ENCODE results near the gene CEP76.

GRCh38 chr18:12745095-12745795, 42.7 kb upstream of the CEP76 start:
- TF ChIP-seq EZH2 (IDR thresholded peaks at IDR 0.05; ENCODE audit: borderline replicate concordance, insufficient read depth, low read length, poor library complexity, severe bottlenecking): no peak
- no peak for TF ChIP-seq CTCF (IDR thresholded peaks at IDR 0.05; ENCODE audit: poor library complexity, severe bottlenecking)
- no peak for TF ChIP-seq RAD21 (conservative IDR thresholded peaks at IDR 0.05)
- no peak for TF ChIP-seq POLR2AphosphoS5 (IDR thresholded peaks at IDR 0.05)
- no peak for TF ChIP-seq REST (IDR thresholded peaks at IDR 0.05; ENCODE audit: borderline replicate concordance)

Measured in neural cell (in vitro differentiated cells).